GM21390 (cell line): ENCODE measurements around the gene SPRED2.

ENCODE experiments used
- ATAC-seq: cut with Tn5 transposase; IDR thresholded peaks from one replicate; pipeline ENCODE4 v1.9.1; 2021; ENCODE audit not compliant: unreplicated experiment

Gene SPRED2

GRCh38 chr2:65388596-65389390 is 43.6 kb downstream of the SPRED2 start:
- no peak for ATAC-seq

GRCh38 chr2:65388051-65388531 is 44.3 kb downstream of the SPRED2 start:
- ATAC-seq, result peak; percentile 67

GRCh38 chr2:65386989-65387388 is 45.4 kb downstream of the SPRED2 start:
- ATAC-seq, result no peak

- ATAC-seq, result no peak
Measured at GRCh38 chr2:65386344-65386743, 46.1 kb downstream of the SPRED2 start.

GRCh38 chr2:65383541-65384488 is 48.6 kb downstream of the SPRED2 start:
- ATAC-seq, result no peak

- ATAC-seq, result peak; percentile 73
Measured at GRCh38 chr2:65382776-65383357, 49.5 kb downstream of the SPRED2 start.

- no peak for ATAC-seq
Measured at GRCh38 chr2:65382323-65382722, 50.1 kb downstream of the SPRED2 start.

- ATAC-seq, result no peak
Measured at GRCh38 chr2:65381607-65382051, 50.8 kb downstream of the SPRED2 start.

- ATAC-seq, result no peak
Measured at GRCh38 chr2:65380255-65380654, 52.1 kb downstream of the SPRED2 start.

GRCh38 chr2:65379721-65380171 is 52.7 kb downstream of the SPRED2 start:
- ATAC-seq, result no peak

- no peak for ATAC-seq
Measured at GRCh38 chr2:65379223-65379622, 53.2 kb downstream of the SPRED2 start.

- no peak for ATAC-seq
Measured at GRCh38 chr2:65378290-65378689, 54.1 kb downstream of the SPRED2 start.

- ATAC-seq, result no peak
Measured at GRCh38 chr2:65377556-65378192, 54.7 kb downstream of the SPRED2 start.

GRCh38 chr2:65375723-65376122 is 56.7 kb downstream of the SPRED2 start:
- ATAC-seq, result no peak

- ATAC-seq, result no peak
Measured at GRCh38 chr2:65374999-65375398, 57.4 kb downstream of the SPRED2 start.

- ATAC-seq, result no peak
Measured at GRCh38 chr2:65374575-65374974, 57.8 kb downstream of the SPRED2 start.

- no peak for ATAC-seq
Measured at GRCh38 chr2:65373365-65373918, 59.0 kb downstream of the SPRED2 start.

- ATAC-seq, result no peak
Measured at GRCh38 chr2:65372619-65373018, 59.8 kb downstream of the SPRED2 start.

- ATAC-seq, result no peak
Measured at GRCh38 chr2:65371074-65371434, 61.3 kb downstream of the SPRED2 start.

GRCh38 chr2:65370387-65371073 is 61.9 kb downstream of the SPRED2 start:
- ATAC-seq, result peak; percentile 43
